D721Med (cell line): ENCODE results near the gene PAX7.

ENCODE experiments used
- DNase-seq: peaks from one replicate; pipeline ENCODE4 v3.0.0; 2011; ENCODE audit warnings: low spot score; ENCODE audit not compliant: insufficient read length
- FAIRE-seq: peaks from 2 replicates; lab custom pipeline; 2011; peaks lifted over from hg19 to GRCh38; lab: Jason Lieb, UNC
- CTCF ChIP-seq: IDR thresholded peaks from 2 replicates; pipeline ENCODE4 v1.5.1; 2012; ENCODE audit warnings: mild to moderate bottlenecking, control low read depth; ENCODE audit not compliant: insufficient read depth; ENCODE audit errors: missing control alignments

PAX7 gene

DNA sequence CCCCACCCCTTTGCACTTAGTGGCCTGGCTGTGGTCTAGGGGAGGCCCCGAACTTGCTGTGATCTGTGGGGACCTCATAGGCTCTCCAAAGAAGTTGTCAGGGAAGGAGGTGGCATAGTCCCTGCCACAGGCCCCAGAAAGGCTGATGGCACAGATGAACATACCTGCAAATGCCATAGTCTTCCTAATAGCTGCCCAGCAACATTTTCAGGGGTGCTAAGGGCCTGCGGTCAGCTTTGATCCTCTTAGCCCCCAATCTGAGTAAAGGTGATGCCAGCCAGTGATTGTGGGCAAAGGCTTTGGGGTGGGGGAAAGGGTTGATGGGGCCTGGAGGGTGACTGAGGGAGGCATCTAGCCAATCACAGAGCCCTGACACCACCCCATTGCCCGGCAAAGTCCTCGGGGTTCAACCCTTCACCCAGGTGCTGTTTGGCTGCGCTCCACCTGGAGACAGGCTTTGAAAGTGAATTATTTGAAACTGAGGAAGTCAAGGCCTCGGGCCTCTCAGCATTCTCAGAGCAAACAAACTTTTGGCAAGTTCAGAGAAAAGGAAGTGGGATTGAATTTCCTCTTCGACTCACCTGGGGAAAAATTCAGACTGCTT, 35.8 kb downstream of the PAX7 start:
- DNase-seq (no peak), FAIRE-seq (no peak)
- TF ChIP-seq CTCF, result no peak

DNA sequence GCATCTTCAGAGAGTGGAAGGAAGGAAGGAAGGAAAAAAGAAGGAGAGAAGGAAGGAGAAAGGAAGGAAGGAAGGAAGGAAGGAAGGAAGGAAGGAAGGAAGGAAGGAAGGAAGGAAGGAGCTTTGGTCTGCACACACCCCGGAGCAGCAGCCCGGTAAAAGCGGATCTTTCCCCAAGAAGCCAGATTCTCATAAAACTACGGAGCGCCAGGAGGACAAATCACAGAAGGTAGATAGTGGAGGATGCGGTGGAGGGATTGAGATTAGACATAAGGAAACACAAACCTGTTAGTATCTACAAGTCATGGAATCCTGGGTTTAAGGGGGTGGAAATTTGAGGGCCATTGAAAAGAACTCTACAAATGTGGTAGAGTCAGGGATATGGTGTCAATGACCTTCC, 36.7 kb downstream of the PAX7 start:
- DNase-seq (no peak), FAIRE-seq (no peak)
- TF ChIP-seq CTCF, result no peak

DNA sequence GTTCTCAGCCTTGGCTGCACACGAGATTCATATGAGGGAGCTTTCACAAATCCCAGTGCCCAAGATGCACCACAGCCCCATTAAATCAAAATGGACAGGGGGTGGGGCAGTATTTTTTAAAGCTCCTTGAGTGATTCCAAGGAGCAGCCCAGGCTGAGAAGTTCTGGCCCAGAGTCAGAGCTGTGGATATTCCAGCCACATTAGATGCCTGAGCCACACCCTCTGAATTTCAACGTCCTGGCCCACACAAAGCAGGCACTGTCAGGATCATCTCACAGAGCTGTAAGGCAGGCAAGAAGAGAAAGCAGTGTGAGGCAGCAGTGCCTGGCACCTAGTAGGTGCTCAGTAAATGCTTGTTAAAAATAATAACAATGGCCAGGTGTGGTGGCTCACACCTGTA, 37.4 kb downstream of the PAX7 start:
- FAIRE-seq (no peak), DNase-seq (no peak)
- TF ChIP-seq CTCF, result no peak

DNA sequence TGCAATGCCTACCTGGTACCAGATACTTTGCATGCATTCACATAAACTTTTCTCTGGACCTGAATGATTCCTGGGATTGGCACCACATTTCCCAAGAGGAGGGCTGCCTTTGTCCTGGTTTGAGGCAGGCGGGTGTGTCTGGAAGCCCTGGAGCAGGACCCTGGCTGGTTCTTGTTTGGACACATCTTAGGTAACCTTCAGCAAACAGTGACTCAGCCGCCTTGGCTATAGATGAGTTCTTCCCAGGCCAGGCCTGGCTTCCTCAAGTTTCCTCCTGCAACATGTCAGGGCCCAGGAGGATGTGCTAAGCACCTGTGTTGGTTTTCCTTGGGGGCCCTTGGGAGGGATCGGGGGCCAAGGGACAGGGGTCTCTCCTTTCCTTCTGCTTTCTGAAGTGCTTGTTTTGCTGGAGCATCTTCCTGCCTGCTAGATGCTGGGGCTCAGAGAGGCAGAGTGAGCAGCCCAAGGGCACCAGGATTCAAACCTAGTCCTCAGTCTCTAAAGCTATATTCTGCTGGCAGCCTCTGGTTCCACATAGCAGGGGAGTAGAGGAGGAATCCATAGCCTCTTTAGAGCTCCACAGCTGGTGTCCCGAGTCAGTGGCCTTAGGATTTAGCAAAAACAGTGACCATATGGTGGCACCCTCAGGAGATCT, 38.2 kb downstream of the PAX7 start:
- FAIRE-seq, result no peak
- DNase-seq, result no peak
- TF ChIP-seq CTCF, result no peak

- FAIRE-seq (no peak), DNase-seq (no peak)
- no peak for TF ChIP-seq CTCF
Observed at GRCh38 chr1:18670121-18670867, 39.6 kb downstream of the PAX7 start.

- DNase-seq, result no peak
- no peak for FAIRE-seq
Observed at GRCh38 chr1:18670868-18671225, 40.2 kb downstream of the PAX7 start.

More at GRCh38 chr1:18670868-18671225, 40.2 kb downstream of the PAX7 start:
- TF ChIP-seq CTCF, result no peak
